Measurements from ENCODE around the gene MED20. TPM values are rescaled to one million over a fixed set of nuclear protein-coding genes. Genes with fewer than 3 reads are reported as not detected.

MED20 gene, protein sequence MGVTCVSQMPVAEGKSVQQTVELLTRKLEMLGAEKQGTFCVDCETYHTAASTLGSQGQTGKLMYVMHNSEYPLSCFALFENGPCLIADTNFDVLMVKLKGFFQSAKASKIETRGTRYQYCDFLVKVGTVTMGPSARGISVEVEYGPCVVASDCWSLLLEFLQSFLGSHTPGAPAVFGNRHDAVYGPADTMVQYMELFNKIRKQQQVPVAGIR
- total RNA-seq: 10 to 100 TPM in 3 of 4 donors, 1 to 10 TPM in 1; 9.6 to 14.9 (median 14.2) TPM

DNA sequence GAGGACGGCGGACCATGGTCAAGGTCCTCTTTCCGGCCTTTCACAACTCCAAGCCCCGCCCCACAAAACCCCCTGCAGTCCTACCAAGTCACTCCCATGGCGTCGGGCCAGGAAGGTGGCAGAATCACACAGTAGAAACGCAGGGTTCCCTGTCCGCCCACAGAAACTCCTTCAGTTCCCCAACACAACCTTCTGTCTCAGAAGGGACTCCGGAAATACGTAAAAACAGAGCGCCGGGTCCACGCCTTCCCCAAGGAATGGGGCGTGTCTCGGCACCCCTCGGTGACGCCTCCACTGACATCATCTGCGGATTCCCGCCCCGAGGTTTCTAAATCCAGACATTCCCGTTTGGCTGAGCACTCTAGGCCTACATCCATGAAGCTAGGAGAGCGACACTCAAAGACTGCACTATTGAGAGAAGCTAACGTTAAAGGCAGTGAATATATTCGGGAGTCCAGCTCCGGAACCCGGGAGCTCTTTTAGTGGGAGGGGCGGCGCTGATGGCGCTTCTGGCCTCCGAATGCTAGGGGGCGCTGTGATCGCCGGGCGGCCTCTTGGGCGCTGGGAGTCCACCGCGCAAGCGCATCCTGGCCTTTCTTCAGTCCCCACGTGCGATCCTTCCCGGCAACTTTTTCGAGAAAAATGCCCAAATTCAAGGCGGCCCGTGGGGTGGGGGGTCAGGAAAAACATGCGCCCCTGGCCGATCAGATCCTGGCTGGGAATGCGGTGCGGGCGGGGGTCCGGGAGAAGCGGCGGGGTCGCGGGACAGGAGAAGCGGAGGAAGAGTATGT is at the start of gene MED20, which contains the start of gene BYSL:
MED20 (minus strand) TSS at position 219 of the 791 bp plus-strand sequence; CDS start at position 98, 121 bp downstream.
BYSL (plus strand) TSS at position 579 of the 791 bp plus-strand sequence; CDS start at position 643, 64 bp downstream.
- TF ChIP-seq, protein P1, sequence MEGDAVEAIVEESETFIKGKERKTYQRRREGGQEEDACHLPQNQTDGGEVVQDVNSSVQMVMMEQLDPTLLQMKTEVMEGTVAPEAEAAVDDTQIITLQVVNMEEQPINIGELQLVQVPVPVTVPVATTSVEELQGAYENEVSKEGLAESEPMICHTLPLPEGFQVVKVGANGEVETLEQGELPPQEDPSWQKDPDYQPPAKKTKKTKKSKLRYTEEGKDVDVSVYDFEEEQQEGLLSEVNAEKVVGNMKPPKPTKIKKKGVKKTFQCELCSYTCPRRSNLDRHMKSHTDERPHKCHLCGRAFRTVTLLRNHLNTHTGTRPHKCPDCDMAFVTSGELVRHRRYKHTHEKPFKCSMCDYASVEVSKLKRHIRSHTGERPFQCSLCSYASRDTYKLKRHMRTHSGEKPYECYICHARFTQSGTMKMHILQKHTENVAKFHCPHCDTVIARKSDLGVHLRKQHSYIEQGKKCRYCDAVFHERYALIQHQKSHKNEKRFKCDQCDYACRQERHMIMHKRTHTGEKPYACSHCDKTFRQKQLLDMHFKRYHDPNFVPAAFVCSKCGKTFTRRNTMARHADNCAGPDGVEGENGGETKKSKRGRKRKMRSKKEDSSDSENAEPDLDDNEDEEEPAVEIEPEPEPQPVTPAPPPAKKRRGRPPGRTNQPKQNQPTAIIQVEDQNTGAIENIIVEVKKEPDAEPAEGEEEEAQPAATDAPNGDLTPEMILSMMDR (IDR thresholded peaks at IDR 0.05): peak; percentile 98 to 99 (median 99)
- TF ChIP-seq EP300 (IDR thresholded peaks at IDR 0.05) (no peak), POLR2A (IDR thresholded peaks at IDR 0.05; ENCODE audit: low read depth) (peak; percentile 76), POLR2AphosphoS5 (IDR thresholded peaks at IDR 0.05) (peak; percentile 91 to 97)
- H3K4me3 ChIP-seq: peak within 1 kb of the TSS; percentile 71 to 92 (median 82)

DNA sequence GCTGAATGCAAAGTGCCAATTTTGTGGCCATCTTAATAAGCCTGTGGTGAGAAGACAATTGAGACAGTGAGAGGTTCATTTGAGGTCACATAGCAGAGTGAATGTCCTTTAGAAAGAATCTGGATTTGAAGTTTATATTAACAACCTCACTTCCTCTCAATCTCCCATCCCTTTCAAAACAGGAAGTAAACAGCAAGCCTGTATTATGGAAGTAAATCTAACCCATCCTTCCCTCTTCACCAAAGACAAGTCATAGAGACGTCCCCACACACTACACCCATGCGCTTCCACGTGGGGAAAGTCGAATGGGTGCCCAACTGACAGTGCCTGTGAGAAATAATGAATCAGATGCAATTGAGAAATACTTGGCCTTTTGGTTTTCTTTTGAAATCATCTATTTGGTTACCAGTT is 49.5 kb upstream of the MED20 start:
- TF ChIP-seq, protein P1 (IDR thresholded peaks at IDR 0.05): no peak
- no peak for TF ChIP-seq POLR2A (IDR thresholded peaks at IDR 0.05; ENCODE audit: low read depth)
- no peak for TF ChIP-seq POLR2AphosphoS5 (IDR thresholded peaks at IDR 0.05)
- no peak for TF ChIP-seq EP300 (IDR thresholded peaks at IDR 0.05)
- no peaks in the 10 kb centered on the region for H3K36me3 ChIP-seq
- H3K4me1 ChIP-seq: peaks cover 11 to 15% (median 14%) of the 10 kb centered on the region in 4 donors
- 51% methylated on average over 4 of the region's 4 CpGs for WGBS
- intact Hi-C loops (cut with DNase I): no loop called here
- H3K27me3 ChIP-seq: no peaks in the 10 kb centered on the region
- H3K9me3 ChIP-seq: no peaks in the 10 kb centered on the region
- H3K27ac ChIP-seq (replicated peaks in 1 of 4): no peak overlapping the region
- H3K4me3 ChIP-seq: no peak overlapping the region
- no peak for DNase-seq (ENCODE audit: extremely low spot score)

More for the DNA sequence above, at the start of gene MED20, which contains the start of gene BYSL:
- 1% methylated on average over 49 of the region's 55 CpGs for WGBS
- H3K36me3 ChIP-seq: peaks cover 6 to 25% (median 22%) of the 10 kb centered on the region in 4 donors
- no peaks in the 10 kb centered on the region for H3K27me3 ChIP-seq
- H3K9me3 ChIP-seq: no peaks in the 10 kb centered on the region
- intact Hi-C loops (cut with DNase I): loop anchor here (2.0 to 10.0 kb wide), 3 partner anchors 121 to 294 kb away; partner anchors contain the start of genes MRPS10 and TOMM6
- peaks cover 37 to 67% (median 55%) of the 10 kb centered on the region in 4 donors for H3K4me1 ChIP-seq
- DNase-seq (ENCODE audit: extremely low spot score): peak; percentile 98
- H3K27ac ChIP-seq (replicated peaks in 1 of 4): peak within 1 kb of the TSS; percentile 92 to 99 (median 94)

DNA sequence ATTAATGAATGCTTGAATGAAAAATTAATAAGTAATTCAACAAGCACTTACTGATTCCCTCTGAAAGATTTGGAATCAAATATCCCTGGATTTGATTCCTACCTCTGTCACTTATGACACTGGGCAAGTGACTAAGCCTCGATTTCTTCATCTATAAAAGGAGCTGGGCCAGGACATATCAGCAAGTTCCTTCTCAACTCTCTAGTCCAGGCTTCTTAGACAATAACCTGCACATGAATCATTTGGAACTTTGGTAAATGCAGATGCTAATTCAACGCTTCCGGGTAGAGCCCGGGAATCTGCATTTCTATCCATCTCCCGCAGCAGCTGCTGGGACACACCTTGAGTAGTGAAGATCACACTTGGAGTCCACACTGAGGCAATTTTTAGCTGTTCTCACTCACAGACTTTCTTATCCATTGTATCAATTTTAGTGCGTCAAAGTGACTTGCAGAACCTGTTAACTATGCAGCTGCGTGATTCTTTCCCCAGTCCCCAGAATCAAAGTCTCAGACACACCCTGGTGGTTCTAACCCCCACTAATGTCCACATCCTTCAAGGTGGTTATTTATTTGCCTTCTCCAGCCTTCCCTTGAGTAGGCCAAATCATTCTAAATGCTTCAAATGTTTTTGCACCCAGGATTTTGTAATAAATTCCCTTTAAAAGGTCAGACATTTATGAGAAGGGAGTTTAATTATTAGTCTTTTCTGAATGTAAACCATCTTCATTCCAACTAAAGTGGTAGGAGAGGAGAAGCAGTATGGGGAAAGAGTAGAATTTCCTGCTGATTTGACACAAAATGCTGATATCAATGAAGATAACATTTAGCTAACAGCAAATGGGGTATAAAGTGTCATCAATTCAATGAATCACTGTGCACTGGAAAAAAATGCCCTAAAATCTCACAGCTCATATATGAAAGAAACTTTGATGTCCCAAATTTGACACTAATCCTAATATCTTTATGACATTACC is 46.7 kb upstream of the MED20 start:
- Histone ChIP-seq H3K4me1 (peaks cover 7 to 15% (median 11%) of the 10 kb centered on the region in 4 donors), H3K9me3 (no peaks in the 10 kb centered on the region), H3K4me3 (no peak overlapping the region), H3K27me3 (no peaks in the 10 kb centered on the region), H3K27ac (replicated peaks in 1 of 4) (no peak overlapping the region), H3K36me3 (no peaks in the 10 kb centered on the region)
- TF ChIP-seq EP300 (IDR thresholded peaks at IDR 0.05) (no peak), POLR2AphosphoS5 (IDR thresholded peaks at IDR 0.05) (no peak), POLR2A (IDR thresholded peaks at IDR 0.05; ENCODE audit: low read depth) (no peak)
- TF ChIP-seq, protein P1 (IDR thresholded peaks at IDR 0.05): no peak
- WGBS: 93% methylated on average over 7 of the region's 7 CpGs
- intact Hi-C loops (cut with DNase I): loop anchor here (10.0 kb wide), 1 partner anchor 57 kb away; no protein-coding TSS in a partner anchor
- no peak for DNase-seq (ENCODE audit: extremely low spot score)

GRCh38 chr6:41966961-41967311 is 46.0 kb upstream of the MED20 start:
- no peak overlapping the region for H3K27ac ChIP-seq (replicated peaks in 1 of 4)
- WGBS: 79% methylated on average over 4 of the region's 4 CpGs
- no peak for DNase-seq (ENCODE audit: extremely low spot score)
- H3K9me3 ChIP-seq: no peaks in the 10 kb centered on the region
- H3K27me3 ChIP-seq: no peaks in the 10 kb centered on the region
- H3K4me3 ChIP-seq: no peak overlapping the region
- H3K36me3 ChIP-seq: no peaks in the 10 kb centered on the region
- intact Hi-C loops (cut with DNase I): loop anchor here (10.0 kb wide), 1 partner anchor 58 kb away; no protein-coding TSS in a partner anchor
- H3K4me1 ChIP-seq: peaks cover 7 to 15% (median 11%) of the 10 kb centered on the region in 4 donors
- TF ChIP-seq, protein P1 (IDR thresholded peaks at IDR 0.05): no peak
- TF ChIP-seq EP300 (IDR thresholded peaks at IDR 0.05) (no peak), POLR2A (IDR thresholded peaks at IDR 0.05; ENCODE audit: low read depth) (no peak), POLR2AphosphoS5 (IDR thresholded peaks at IDR 0.05) (no peak)

All from esophagus muscularis mucosa (tissue), 4 donors.